Heart left ventricle (tissue), 16 donors: Measurements from ENCODE around the gene TSPAN6. TPM values are rescaled to one million over a fixed set of nuclear protein-coding genes. Genes with fewer than 3 reads are reported as not detected.

Experiments
- ATAC-seq, 4 donors: fragments of 200-7000 bp; cut with Tn5 transposase; one replicate each; pipeline ENCODE4 v1.9.1; 2020 to 2022; ENCODE audit warnings: moderate library complexity in 4 of 4, mild to moderate bottlenecking in 3 of 4, moderate number of reproducible peaks in 1 of 4
- DNase-seq, 5 donors: peaks; one replicate each; pipeline ENCODE4 v3.0.0-alpha.2; 2020
- H3K27ac ChIP-seq, 12 donors: fragments of 200-600 bp; sonication (generic) in 4 of 12; one replicate each; pipeline versions ENCODE4 v1.5.0 to v1.8.0; 2016 to 2022; ENCODE audit warnings: mild to moderate bottlenecking in 2 of 12
- H3K27me3 ChIP-seq, 9 donors: fragments of 200-600 bp; sonication (generic) in 2 of 9; one replicate each; pipeline versions ENCODE4 v1.5.1 to v1.8.0; 2016 to 2022; ENCODE audit warnings: mild to moderate bottlenecking in 3 of 9
- H3K36me3 ChIP-seq, 9 donors: fragments of 200-600 bp; sonication (generic) in 2 of 9; one replicate each; pipeline versions ENCODE4 v1.5.0 to v1.8.0; 2018 to 2022; ENCODE audit warnings: mild to moderate bottlenecking in 2 of 9
- H3K4me1 ChIP-seq, 12 donors: fragments of 200-600 bp; sonication (generic) in 4 of 12; one replicate each; pipeline versions ENCODE4 v1.5.0 to v1.8.0; 2016 to 2022; ENCODE audit warnings: mild to moderate bottlenecking in 3 of 12
- H3K4me3 ChIP-seq, 12 donors: fragments of 200-600 bp; sonication (generic) in 4 of 12; one replicate each; pipeline versions ENCODE4 v1.5.0 to v1.8.0; 2017 to 2022; ENCODE audit warnings: mild to moderate bottlenecking in 9 of 12, moderate library complexity in 4 of 12
- H3K9me3 ChIP-seq, 12 donors: fragments of 200-600 bp; sonication (generic) in 4 of 12; one replicate each; pipeline versions ENCODE4 v1.5.0 to v1.8.0; 2016 to 2022; ENCODE audit warnings: mild to moderate bottlenecking in 1 of 12
- POLR2A ChIP-seq, 2 donors: fragments of 450-650 bp; IDR thresholded peaks; one replicate each; pipeline ENCODE4 v1.6.1; 2017; ENCODE audit warnings: antibody characterized with exemption in 2 of 2, mild to moderate bottlenecking in 2 of 2, moderate library complexity in 2 of 2
- WGBS, 4 donors: extraction: QIAGEN DNeasy Blood & Tissue Kit in 2 of 4; methylation state at CpG; one replicate each; pipeline versions ENCODE4 v1.1.5 to v1.1.7; 2013 to 2018; 5-methylcytosine and 5-hydroxymethylcytosine counted together
- intact Hi-C, 10 donors: fragments of 100-400 bp; cut with DNase I; formaldehyde crosslinking; loops; one replicate each; pipeline versions ENCODE4 v1.11.1 to v1.14.2; 2022
- polyA plus RNA-seq, 2 donors: library from polyadenylated mRNA; stranded (reverse); fragments of 200-250 nt; gene quantifications; one replicate each; pipeline ENCODE4 v1.2.3, GENCODE V29; 2013
- total RNA-seq, 9 donors: library from RNA; depleted of rRNA in 2 of 9; stranded (reverse); fragments of >200 nt in 2 of 9; fragmentation: NEBNext Ultra II Directional in 3 of 9; extraction: Animal tissue kit (Norgen Biotek cat#: 25700) in 3 of 9; gene quantifications; one replicate each; pipeline versions ENCODE4 v1.1.0 to v1.2.4, GENCODE V29; 2016 to 2023
- TF ChIP-seq, protein P1 (sequence below), 12 donors: fragments of 200-600 bp; sonication (generic) in 4 of 12; IDR thresholded peaks; one replicate each; pipeline versions ENCODE4 v1.5.0 to v1.8.0; 2018 to 2022; ENCODE audit warnings: antibody characterized with exemption in 12 of 12, mild to moderate bottlenecking in 5 of 12
- donor health status: ischemic (EF 13 %, LVEDD 7.1; RV severe dilation, severe dysfunction).
- donor health status: healthy with polysubstance abuse.
- donor health status: DM: no; HTN: yes; CAD: no.
- donor health status: DM: no; HTN: no; CAD: no.
- donor health status: ischemic (EF 25% LVEDD 6.9; RV normal size, moderate dysfunction).
- donor health status: ischemic (EF 25% LVEDD 5.7; RV mildly dilated, moderate dysfunction).
- donor health status: healthy.
- donor health status: DM: yes; HTN: yes; CAD: no.
- donor health status: ischemic (EF 35%, LVEDD 5.7; RV mildly dilated, moderate dysfunction).
- donor health status: nonischemic (EF 11% LVEDD 7.7; RV severe dilation, severe dysfunction).
- donor health status: DM: yes; HTN: yes; CAD: no.
- donor health status: PGD.
- donor health status: ischemic (EF 29% LVEDD 5.4; RV normal size, mild dysfunction).
- donor health status: nonischemic (EF 23%, LVEDD 6.1; RV moderate dilation, normal function).

TSPAN6 gene
- total and polyA plus RNA-seq, 11 donors, result 3.2 to 9.0 (median 5.3) TPM

DNA sequence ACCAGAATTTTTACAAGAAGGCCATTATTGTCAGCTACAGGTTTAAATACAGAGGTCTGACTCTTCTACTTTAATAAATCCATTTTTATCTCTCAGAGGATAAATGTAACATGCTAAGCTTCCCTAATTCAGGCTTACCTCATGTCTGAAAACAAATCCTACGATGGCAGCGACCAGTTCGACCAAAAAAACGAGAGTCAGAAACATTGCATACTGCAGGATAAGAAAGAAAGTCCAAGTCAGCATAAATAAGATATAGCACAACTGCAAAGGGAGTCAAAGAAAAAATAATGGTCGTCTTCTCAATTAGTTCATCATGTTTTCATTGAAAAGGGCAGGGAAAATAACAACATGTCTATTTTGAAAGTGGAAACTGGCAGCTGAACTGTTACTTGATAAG, 1.6 kb downstream of the TSPAN6 start:
- intact Hi-C loops, result loop anchor here in 3 of 10 donors (5.0 to 10.0 kb wide), 2 partner anchors 120 to 188 kb away; no protein-coding TSS in a partner anchor
- TF ChIP-seq POLR2A (IDR thresholded peaks at IDR 0.05), result no peak
- TF ChIP-seq, protein P1, sequence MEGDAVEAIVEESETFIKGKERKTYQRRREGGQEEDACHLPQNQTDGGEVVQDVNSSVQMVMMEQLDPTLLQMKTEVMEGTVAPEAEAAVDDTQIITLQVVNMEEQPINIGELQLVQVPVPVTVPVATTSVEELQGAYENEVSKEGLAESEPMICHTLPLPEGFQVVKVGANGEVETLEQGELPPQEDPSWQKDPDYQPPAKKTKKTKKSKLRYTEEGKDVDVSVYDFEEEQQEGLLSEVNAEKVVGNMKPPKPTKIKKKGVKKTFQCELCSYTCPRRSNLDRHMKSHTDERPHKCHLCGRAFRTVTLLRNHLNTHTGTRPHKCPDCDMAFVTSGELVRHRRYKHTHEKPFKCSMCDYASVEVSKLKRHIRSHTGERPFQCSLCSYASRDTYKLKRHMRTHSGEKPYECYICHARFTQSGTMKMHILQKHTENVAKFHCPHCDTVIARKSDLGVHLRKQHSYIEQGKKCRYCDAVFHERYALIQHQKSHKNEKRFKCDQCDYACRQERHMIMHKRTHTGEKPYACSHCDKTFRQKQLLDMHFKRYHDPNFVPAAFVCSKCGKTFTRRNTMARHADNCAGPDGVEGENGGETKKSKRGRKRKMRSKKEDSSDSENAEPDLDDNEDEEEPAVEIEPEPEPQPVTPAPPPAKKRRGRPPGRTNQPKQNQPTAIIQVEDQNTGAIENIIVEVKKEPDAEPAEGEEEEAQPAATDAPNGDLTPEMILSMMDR (IDR thresholded peaks at IDR 0.05), result no peak
- peaks cover 0 to 4% (median 0%) of the 10 kb centered on the region in 12 donors for H3K4me1 ChIP-seq

DNA sequence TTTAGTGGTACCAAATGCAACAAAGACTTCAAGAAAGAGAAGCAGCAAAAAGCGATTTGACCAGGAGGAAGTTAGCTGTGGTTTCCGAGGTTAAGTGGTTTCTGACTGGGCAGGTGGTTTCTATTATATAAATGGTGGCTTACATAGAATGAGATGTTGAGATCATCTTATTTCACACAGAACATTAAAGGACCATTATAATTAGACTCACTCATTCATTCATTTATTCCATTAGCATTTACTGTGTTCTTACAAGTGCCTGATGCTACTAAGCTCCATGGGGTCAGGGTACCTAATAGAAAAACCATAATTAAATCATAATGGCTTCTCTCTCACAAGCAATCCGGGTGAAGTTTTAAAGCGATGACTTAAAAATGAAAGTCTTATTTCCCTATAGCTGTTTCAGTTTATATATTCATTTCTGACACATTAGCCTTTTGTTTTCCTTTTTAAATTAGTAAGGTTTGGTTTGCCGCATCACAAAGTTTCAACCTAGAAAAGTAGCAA, 10.6 kb downstream of the TSPAN6 start:
- Histone ChIP-seq H3K27ac (no peak overlapping the region), H3K9me3 (no peaks in the 10 kb centered on the region), H3K27me3 (peaks cover 0 to 37% (median 0%) of the 10 kb centered on the region in 9 donors), H3K36me3 (peaks cover 0 to 21% (median 0%) of the 10 kb centered on the region in 9 donors), H3K4me1 (no peaks in the 10 kb centered on the region), H3K4me3 (no peak overlapping the region)
- 80 to 90% (median 84%) methylated on average over 5 of the region's 5 CpGs for WGBS, 4 donors
- DNase-seq (no peak), ATAC-seq (no peak)
- intact Hi-C loops, result no loop called here
- TF ChIP-seq, protein P1 (IDR thresholded peaks at IDR 0.05), result no peak
- TF ChIP-seq POLR2A (IDR thresholded peaks at IDR 0.05), result no peak

More for the DNA sequence above, 1.6 kb downstream of the TSPAN6 start:
- WGBS, 4 donors, result 59 to 80% (median 72%) methylated on average over 5 of the region's 5 CpGs
- Histone ChIP-seq H3K27ac (no peak overlapping the region), H3K36me3 (peaks cover 0 to 36% (median 0%) of the 10 kb centered on the region in 9 donors), H3K4me3 (no peak overlapping the region), H3K9me3 (no peaks in the 10 kb centered on the region), H3K27me3 (peaks cover 0 to 40% (median 0%) of the 10 kb centered on the region in 9 donors)
- DNase-seq (no peak), ATAC-seq (no peak)

DNA sequence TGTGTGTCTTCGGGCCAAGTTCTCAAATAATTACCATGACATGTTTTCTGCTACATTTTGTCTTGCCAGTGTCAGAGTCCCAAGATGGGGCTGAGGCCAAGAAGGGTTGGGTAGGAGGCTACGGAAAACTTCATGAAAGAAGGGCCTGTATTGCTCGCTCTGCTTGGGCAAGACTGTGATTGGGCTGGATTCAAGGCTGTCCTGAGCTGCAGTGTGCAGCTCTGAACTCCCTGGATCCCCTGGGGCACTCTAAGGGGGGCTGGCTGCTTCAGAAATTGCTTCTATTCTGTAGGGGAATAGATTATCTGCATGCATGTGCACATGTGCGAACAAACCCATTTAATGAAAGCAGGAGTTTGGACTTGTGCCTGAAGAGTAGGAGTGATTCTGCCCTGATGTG, 13.6 kb downstream of the TSPAN6 start:
- no peak for DNase-seq
- no peaks in the 10 kb centered on the region for H3K36me3 ChIP-seq
- H3K27ac ChIP-seq, result no peak overlapping the region
- H3K4me1 ChIP-seq, result no peaks in the 10 kb centered on the region
- 60 to 83% (median 74%) methylated on average over 4 of the region's 4 CpGs for WGBS, 4 donors
- no peak overlapping the region for H3K4me3 ChIP-seq
- intact Hi-C loops, result no loop called here
- no peaks in the 10 kb centered on the region for H3K9me3 ChIP-seq
- ATAC-seq, result no peak
- TF ChIP-seq POLR2A (IDR thresholded peaks at IDR 0.05), result no peak
- TF ChIP-seq, protein P1 (IDR thresholded peaks at IDR 0.05), result no peak
- H3K27me3 ChIP-seq, result peaks cover 0 to 20% (median 0%) of the 10 kb centered on the region in 9 donors

DNA sequence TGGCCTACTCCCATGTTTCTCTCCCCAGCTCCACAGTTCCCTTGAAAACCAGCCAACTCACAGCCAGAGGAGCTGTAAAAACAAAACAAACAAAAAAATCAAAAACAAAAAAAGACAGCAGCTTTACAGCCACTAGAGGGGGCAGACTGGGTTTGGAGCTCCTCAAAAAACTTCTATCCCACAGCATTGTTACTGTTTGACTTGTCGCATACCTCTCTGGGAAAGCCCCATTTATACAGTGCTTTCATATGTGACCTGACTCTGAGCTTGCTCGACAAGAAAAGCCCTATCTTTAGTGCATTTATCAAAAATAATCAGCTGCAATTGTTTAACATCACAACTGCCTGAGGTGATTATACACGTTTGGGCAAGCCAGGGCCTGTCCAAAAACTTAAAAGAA, 21.6 kb downstream of the TSPAN6 start:
- no peak for ATAC-seq
- Histone ChIP-seq H3K36me3 (no peaks in the 10 kb centered on the region), H3K9me3 (no peaks in the 10 kb centered on the region), H3K4me3 (no peak overlapping the region), H3K4me1 (no peaks in the 10 kb centered on the region), H3K27me3 (peaks cover 0 to 40% (median 0%) of the 10 kb centered on the region in 9 donors), H3K27ac (no peak overlapping the region)
- no peak for TF ChIP-seq POLR2A (IDR thresholded peaks at IDR 0.05)
- TF ChIP-seq, protein P1 (IDR thresholded peaks at IDR 0.05), result peak in 11 of 12 donors; percentile 12 to 52 (median 29)
- DNase-seq, result peak in 1 of 5 donors; percentile 6
- intact Hi-C loops, result no loop called here
- WGBS, 4 donors, result 24 to 33% (median 27%) methylated on average over 3 of the region's 3 CpGs
